A172 (cell line): ENCODE results near the gene ASIC3. TPM values are rescaled to one million over a fixed set of nuclear protein-coding genes. Genes with fewer than 3 reads are reported as not detected.
"Not testable (repeated sequence)": the region's sequence is repeated elsewhere in the genome, so short reads cannot be mapped to it uniquely, and the experiment has no call there.

Experiments
- DNase-seq: peaks from one replicate; pipeline ENCODE4 v3.0.0-alpha.2; 2015; ENCODE audit warnings: low spot score
- total RNA-seq: library from RNA; depleted of rRNA; stranded (reverse); fragments of >200 nt; shearing (Covaris generic); gene quantifications from 2 replicates; pipeline ENCODE4 v1.2.3, GENCODE V29; 2014

Gene ASIC3
- total RNA-seq, 1 experiment from 2014 or later, result 0.53 TPM

- no peak for DNase-seq
These were observed 34.4 kb upstream of the ASIC3 start for GRCh38 chr7:151013733-151014497.

DNA sequence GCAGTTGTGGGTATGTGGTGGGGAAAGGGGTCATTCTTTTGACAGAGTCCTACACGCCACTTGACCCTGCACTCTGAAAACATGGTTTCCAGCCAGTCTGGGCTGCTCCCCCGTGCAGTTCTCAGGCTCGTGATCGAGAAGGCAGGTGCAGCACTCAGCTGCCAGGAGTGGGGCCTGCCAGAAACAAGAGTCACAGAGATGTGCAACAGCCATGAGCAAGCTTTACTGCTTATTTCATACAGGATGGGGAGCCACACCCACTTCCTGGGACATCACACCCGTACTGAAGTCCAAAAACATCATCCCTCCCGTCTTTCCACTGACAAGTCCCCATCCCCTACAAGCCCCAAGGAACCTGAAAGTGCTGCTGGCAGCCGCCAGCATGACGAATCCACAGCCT lies 33.4 kb upstream of the ASIC3 start:
- peak; percentile 51 for DNase-seq

GRCh38 chr7:151015967-151016366 lies 32.4 kb upstream of the ASIC3 start:
- no peak for DNase-seq

- no peak for DNase-seq
These were observed 31.8 kb upstream of the ASIC3 start for GRCh38 chr7:151016505-151016904.

GRCh38 chr7:151016942-151017341 lies 31.4 kb upstream of the ASIC3 start:
- no peak for DNase-seq

DNA sequence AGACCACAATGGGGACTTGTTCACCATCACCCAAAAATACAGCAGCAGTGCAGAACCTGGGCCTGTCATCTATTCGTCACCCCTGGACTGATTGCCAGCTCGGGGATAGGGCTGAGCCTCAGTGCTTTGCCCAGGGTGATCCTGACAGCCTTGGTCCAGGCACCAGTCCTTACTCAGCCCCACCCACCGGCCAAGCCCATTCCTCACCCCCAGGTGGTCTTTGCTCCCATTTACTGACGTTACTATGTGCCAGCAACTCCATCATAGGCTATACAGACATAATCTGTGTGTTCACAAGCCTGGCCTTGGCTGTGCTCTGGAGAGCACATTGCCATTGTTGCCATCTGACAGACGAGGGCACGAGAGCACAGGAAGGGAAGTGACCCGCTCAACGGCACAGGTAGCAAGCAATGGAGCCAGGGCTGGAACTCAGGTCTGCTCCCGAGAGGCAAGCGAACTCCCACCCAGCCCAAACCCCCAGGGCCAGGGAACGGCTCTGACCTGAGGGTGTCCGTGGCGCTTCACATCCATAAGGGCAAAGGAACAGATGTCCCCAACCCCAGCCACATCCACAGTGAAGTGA lies 30.9 kb upstream of the ASIC3 start:
- no peak for DNase-seq

DNA sequence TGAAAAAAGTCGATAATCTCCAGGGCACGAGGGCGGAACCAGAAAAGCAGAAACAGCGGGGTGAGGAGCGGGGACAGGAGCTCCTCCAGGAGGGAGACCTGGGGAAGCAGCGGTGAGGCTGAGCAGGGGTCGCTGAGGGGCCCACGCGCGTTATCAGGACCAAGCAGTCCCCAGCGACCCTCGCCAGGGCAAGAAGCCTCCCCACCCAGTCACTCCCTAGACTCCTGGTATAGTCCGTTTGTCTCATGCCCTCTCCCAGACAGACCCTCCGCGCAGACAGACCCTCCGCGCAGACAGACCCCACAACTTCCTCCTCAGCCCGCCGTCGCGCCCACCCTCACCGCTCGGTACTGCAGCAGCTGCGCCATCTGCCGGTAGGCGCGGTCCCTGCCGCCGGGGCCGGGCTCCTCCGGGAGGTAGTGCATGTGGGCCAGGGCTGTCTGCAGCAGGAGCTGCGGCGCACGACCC lies 30.3 kb upstream of the ASIC3 start:
- DNase-seq, result no peak

DNA sequence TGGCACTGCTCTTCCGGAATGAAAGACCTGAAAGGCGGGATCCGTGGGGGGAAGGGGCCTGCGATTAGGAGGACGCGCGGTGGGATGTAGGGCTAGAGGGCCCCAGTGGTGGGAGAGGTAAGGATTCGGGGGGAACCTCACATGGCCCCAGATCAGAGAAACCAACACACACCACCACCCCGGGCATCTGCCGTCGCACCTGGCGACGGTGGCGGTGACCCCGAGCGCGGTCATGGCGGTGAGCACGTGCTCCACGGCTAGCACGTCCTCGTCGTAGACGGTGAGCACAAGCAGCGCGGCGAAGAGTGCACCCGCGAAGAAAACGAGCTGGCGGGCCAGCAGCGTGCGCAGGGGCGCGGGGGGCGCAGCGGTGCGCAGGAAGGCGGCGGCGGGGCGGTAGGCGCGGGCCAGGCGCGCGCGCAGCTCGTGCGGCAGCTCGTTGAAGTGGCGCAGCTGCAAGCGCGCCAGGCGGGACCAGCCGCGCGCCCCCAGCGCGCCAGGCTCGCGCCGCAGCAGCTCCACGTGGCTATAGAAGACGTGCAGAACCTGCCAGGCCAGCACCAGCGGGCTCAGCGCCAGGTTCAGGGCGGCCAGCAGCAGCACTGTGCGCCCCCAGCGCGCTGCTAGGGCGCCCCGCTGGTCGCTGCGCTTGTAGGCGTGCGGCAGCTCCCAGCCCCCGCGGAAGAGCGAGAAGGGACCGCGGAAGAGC lies 29.8 kb upstream of the ASIC3 start:
- no peak for DNase-seq

GRCh38 chr7:151019130-151019447 lies 29.2 kb upstream of the ASIC3 start:
- DNase-seq, result no peak

DNA sequence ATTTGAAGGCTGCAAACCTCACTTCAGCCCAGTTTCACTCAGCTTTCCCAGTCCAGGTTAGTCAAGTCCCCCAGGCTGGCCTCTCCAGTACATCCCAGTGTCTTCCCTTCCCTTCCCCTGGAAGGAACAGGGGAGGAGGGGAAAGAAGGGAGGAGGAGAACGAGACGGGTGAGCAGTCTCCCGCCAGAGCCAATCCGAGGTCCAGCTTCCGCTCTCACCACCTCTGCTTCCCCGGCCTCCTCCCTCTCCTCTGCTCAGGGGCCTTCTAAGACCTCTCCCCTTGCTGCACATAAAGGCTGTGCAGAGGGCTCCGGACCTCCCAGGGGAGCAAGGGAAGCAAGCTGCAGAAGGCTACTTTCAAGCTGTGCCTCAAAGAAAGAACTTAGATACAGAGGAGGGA lies 28.1 kb upstream of the ASIC3 start:
- DNase-seq, result no peak

GRCh38 chr7:151023232-151023631 lies 25.1 kb upstream of the ASIC3 start:
- DNase-seq, result no peak

DNA sequence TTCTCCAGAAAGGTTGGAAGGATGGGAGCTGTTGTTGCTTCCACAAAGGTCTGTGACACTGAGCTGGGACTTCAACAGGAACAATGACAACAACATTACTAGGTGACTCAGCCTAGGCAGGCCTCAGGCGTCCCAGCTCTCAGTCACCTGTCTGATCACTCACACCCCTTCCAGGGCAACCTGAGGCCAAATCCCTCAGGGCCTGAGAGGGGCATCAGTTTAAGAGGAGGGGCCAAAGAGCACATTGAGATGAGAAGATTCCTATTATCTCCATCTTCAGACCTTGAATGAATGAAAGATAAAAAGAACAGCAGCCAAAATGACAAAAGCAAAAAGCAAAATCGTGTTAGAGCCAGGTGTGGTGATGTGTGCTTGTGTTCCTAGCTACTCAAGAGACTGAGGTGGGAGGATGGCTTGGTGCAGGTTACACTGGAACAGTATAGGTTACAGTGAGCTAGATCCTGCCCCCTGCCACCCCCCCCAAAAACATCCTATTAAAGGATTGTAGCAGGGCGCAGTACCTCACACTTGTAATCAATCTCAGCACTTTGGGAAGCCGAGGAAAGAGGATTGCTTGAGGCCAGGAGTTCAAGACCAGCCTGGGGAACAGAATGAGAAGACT lies 23.8 kb upstream of the ASIC3 start, which contains the start of gene ATG9B:
TSS of gene ATG9B (minus strand) at position 60 of the 622 bp plus-strand sequence. CDS start 71 bp downstream, outside the sequence.
- no peak for DNase-seq

GRCh38 chr7:151025924-151026671 lies 22.2 kb upstream of the ASIC3 start:
- peak; percentile 65 for DNase-seq

DNA sequence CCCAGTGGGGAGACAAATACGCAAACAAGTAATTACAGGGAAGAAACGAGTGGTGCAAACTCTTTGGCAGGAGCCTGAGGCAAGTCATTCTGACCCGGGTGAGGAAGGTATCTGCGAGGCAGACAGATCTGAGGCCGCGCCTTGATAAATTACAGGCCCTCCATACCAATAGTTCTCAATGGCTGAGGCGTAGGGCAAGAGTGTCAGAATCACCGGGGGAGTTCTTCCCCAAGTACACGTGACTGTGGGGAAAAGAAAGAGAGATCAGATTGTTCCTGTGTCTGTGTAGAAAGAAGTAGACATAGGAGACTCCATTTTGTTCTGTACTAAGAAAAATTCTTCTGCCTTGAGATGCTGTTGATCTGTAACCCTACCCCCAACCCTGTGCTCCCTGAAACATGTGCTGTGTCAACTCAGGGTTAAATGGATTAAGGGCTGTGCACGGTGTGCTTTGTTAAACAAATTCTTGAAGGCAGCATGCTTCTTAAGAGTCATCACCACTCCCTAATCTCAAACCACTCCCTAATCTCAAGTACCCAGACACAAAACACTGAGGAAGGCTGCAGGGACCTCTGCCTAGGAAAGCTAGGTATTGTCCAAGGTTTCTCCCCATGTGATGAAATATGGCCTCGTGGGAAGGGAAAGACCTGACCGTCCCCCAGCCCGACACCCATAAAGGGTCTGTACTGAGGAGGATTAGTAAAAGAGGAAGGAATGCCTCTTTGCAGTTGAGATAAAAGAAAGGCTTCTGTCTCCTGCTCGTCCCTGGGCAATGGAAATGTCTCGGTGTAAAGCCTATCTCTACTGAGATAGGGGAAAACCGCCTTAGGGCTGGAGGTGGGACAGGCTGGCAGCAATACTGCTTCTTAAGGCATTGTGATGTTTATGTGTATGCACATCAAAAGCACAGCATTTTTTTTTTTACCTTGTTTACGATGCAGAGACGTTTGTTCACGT lies 21.3 kb upstream of the ASIC3 start:
- not testable (repeated sequence) for DNase-seq

- DNase-seq, result not testable (repeated sequence)
These were observed 20.6 kb upstream of the ASIC3 start for GRCh38 chr7:151027728-151028130.

DNA sequence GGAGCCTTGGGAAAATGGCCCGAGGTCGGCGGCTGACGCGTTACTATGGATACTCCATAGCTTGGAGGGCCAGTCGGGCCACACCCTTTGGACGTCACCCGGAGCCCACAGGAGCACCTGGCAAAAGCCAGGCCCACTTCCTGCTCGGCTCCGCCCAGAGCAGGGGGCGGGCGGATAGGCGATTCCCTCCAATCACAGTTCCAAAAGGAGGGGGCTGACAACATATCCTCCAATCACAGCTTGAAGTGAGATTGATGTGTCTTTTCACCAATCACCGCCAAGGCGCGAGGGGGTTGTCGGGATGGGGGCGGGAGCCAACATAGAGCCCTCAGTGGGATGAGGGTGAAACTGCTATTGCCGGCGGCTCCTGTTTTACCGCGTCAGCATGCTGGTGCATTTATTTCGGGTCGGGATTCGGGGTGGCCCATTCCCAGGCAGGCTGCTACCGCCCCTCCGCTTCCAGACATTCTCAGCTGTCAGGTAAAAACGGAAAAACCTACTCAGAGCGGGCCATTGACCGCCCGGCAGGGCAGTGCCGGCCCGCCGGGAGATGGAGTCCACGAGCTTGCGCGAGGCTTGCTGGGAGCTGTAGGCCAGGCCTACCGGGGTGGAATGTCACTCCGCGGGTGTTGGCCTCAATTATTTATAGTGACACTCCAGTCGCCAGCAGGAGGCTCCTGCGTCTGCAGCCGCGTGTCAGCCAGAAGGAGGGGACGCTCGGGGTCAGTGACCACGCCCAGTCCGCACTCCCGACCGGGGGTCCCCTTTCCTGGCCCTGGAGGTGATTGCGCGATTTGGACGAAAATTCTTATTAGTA lies 20.0 kb upstream of the ASIC3 start, which contains the start of gene ABCB8:
TSS of gene ABCB8 (plus strand) at position 320 of the 817 bp plus-strand sequence. CDS start at position 386, 66 bp downstream.
- peak; percentile 98 for DNase-seq

- DNase-seq, result no peak
These were observed 19.3 kb upstream of the ASIC3 start for GRCh38 chr7:151028948-151029501.

DNA sequence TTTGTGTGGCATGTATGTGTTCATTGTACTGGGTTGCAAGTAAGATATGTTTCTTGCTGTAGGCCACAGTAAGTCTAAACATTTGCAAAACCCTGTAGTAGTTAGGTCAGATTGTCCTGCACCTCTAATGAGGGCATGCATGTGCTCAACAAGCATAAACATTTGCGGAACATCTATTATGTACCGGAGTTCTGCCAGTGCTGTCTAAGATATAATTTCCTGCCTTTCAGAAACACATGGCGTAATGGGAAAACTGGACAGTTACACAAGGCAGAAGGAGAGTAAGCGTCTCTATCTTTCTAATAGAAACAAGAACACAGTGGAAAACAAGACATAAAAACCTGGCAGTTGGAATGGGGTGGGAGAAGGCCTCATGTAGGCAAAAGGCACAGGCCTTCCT lies 17.3 kb upstream of the ASIC3 start:
- DNase-seq, result no peak
